ENCODE data around the gene TP53BP2.

The TP53BP2 gene

DNA sequence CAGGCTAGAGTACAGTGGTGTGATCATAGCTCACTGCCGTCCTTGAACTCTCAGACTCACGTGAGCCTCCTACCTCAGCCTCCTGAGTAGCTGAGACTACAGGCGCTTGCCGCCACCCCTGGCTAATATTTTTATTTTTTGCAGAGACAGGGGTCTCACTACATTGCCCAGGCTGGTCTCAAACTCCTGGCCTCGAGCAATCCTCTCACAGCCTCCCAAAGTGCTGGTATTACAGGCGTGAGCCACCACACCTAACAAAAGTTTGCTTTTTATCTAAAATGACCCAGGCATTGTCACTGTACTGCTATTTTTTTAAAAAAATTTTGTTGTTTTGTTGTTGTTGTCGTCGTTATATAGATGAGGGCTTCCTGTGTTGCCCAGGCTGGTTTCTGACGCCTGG, 87.0 kb downstream of the TP53BP2 start:
- no peak for DNase-seq (ENCODE audit: low read depth)
- H3K4me3 ChIP-seq (ENCODE audit: low read length), result no peak overlapping the region
- TF ChIP-seq, protein P1, sequence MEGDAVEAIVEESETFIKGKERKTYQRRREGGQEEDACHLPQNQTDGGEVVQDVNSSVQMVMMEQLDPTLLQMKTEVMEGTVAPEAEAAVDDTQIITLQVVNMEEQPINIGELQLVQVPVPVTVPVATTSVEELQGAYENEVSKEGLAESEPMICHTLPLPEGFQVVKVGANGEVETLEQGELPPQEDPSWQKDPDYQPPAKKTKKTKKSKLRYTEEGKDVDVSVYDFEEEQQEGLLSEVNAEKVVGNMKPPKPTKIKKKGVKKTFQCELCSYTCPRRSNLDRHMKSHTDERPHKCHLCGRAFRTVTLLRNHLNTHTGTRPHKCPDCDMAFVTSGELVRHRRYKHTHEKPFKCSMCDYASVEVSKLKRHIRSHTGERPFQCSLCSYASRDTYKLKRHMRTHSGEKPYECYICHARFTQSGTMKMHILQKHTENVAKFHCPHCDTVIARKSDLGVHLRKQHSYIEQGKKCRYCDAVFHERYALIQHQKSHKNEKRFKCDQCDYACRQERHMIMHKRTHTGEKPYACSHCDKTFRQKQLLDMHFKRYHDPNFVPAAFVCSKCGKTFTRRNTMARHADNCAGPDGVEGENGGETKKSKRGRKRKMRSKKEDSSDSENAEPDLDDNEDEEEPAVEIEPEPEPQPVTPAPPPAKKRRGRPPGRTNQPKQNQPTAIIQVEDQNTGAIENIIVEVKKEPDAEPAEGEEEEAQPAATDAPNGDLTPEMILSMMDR (IDR thresholded peaks at IDR 0.05; ENCODE audit: insufficient read depth, low read depth, low read length, missing control alignments), result no peak

DNA sequence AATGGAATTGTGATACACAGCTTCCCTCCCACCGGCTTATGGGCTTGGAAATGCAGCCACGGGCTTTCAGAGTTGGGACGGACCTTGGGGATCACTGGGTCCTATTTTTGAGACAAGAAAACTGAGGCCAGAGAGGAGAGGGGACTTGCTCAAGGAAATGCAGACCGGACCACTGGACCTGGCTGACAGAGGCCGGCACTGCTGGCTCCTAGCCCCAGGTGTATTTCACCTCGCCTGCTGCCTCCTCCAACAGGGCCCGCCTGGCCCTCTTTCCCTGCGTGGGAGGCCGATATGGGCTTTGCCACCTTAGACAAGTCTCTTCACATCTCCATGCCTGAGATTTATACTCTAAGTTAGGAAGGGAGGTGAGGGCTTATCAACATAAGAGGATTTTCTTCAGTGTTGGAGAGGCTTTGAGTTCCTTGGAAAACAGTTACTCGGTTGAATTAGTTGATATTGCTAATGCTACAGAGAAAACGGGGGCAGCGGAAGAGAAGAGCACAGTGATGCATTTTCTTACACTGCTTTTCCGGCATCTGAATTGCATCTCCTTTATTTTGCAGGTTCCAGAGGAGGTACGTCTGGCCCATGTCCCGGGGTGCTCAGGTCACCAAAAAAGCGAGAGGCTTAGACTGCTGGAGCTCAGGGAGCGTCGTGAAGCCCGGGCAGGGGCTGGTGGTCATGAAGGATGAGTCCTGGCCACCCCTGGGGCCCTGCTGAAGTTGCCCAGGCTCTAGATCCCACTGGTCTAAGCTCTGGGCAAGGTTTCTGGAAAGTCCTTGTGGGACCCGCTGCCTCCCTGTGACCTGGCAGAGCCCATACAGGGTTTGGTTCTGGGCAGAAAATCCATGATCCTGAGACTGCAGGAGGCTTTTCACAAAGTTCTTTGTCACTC, 88.7 kb downstream of the TP53BP2 start:
- TF ChIP-seq, protein P1 (IDR thresholded peaks at IDR 0.05; ENCODE audit: insufficient read depth, low read depth, low read length, missing control alignments), result no peak
- DNase-seq (ENCODE audit: low read depth), result no peak
- H3K4me3 ChIP-seq (ENCODE audit: low read length), result no peak overlapping the region

DNA sequence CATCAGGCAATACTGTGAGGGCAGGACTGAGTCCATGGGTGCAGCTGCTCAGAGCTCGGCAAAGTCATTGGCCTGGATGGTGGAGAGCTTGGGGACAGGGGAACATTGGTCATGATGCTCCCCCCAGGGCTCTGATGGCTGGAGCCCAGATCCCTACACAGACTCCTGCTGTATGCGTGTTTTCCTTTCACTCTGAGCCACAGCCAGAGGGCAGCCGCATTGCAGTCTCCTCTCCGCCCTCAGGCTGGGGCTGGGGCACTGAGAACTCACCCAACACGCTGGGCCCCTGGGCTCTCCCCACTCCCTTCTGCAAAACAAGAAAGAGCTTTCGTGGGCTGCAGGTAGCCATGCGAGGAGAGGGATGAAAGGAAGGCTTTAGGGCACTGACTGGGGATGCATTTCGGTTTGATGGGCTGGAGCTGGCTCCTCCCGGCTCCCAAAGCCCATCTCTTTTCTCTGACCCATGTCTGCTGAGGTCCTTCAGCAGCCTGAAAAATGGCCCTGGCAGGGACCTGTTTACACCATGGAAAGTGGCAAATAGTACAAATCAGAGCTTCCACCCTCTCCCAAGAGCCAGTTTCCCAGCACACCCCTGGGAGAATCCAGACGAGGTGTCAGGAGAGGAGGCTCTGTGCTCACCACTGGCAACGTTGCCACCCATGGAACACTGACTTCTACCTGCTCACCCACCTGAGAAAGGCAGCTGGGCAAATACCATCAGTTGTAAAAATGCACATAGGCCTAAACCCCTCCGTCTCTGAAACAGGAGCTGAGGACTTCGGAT, 89.6 kb downstream of the TP53BP2 start:
- TF ChIP-seq, protein P1 (IDR thresholded peaks at IDR 0.05; ENCODE audit: insufficient read depth, low read depth, low read length, missing control alignments), result no peak
- no peak overlapping the region for H3K4me3 ChIP-seq (ENCODE audit: low read length)
- DNase-seq (ENCODE audit: low read depth), result no peak

- no peak overlapping the region for H3K4me3 ChIP-seq (ENCODE audit: low read length)
- TF ChIP-seq, protein P1 (IDR thresholded peaks at IDR 0.05; ENCODE audit: insufficient read depth, low read depth, low read length, missing control alignments), result no peak
- DNase-seq (ENCODE audit: low read depth), result no peak
Observed at GRCh38 chr1:223755432-223755792, 90.3 kb downstream of the TP53BP2 start.

- no peak for DNase-seq (ENCODE audit: low read depth)
- H3K4me3 ChIP-seq (ENCODE audit: low read length), result no peak overlapping the region
- TF ChIP-seq, protein P1 (IDR thresholded peaks at IDR 0.05; ENCODE audit: insufficient read depth, low read depth, low read length, missing control alignments), result no peak
Observed at GRCh38 chr1:223754681-223755431, 90.9 kb downstream of the TP53BP2 start.

GRCh38 chr1:223752721-223753515, 92.8 kb downstream of the TP53BP2 start:
- no peak for DNase-seq (ENCODE audit: low read depth)
- no peak overlapping the region for H3K4me3 ChIP-seq (ENCODE audit: low read length)
- TF ChIP-seq, protein P1 (IDR thresholded peaks at IDR 0.05; ENCODE audit: insufficient read depth, low read depth, low read length, missing control alignments), result no peak
